ENCODE results near the gene RNF169. TPM values are rescaled to one million over a fixed set of nuclear protein-coding genes. Genes with fewer than 3 reads are reported as not detected.

Gene RNF169
- total and polyA plus RNA-seq, 2 of the 13 experiments (the other 11 are each of a cell fraction or from before 2014, with no cell fraction given): 5.3 to 14.2 TPM

GRCh38 chr11:74735365-74735928 is 13.2 kb upstream of the RNF169 start:
- BruUV-seq (replicated peaks): no TSS peak
- H3K27me3 ChIP-seq (ENCODE audit: control insufficient read depth in 1 of 2, insufficient read depth in 2 of 2, low read length in 2 of 2): peaks cover 0 to 32% of the 10 kb centered on the region in 2 experiments; a peak in 4 of 5 replicates
- FAIRE-seq: peak; percentile 32
- no peaks in the 10 kb centered on the region for H4K20me1 ChIP-seq (ENCODE audit: insufficient read depth, low read length)
- CTCF ChIA-PET (ENCODE audit: low intra/inter-chr PET ratio, low total read pairs): no interaction called here
- H3K4me1 ChIP-seq (ENCODE audit: insufficient read depth, low read length): peaks cover 64% of the 10 kb centered on the region
- POLR2A ChIA-PET: interaction anchor here (1.8 kb wide), 1 partner anchor 15 kb away, joined by 5 read pairs; no protein-coding TSS in a partner anchor
- H3K79me2 ChIP-seq (ENCODE audit: insufficient read depth, low read length): no peaks in the 10 kb centered on the region
- intact Hi-C loops (cut with micrococcal nuclease; ENCODE audit: unreplicated experiment) (no loop called here), in situ Hi-C loops (cut with HindIII; ENCODE audit: extremely low pct_ligation_motif_present, low pct_unique_long_range_greater_than_20kb) (loop anchor here (5.0 kb wide), 1 partner anchor 33 kb away; no protein-coding TSS in a partner anchor)
- H3K36me3 ChIP-seq (replicated peaks in 1 of 2; ENCODE audit: control insufficient read depth in 1 of 2, insufficient read depth in 2 of 2, low read length in 2 of 2): no peaks in the 10 kb centered on the region
- no peak overlapping the region for H3K9ac ChIP-seq (ENCODE audit: insufficient read depth, low read depth, low read length)
- peak; percentile 29 for DNase-seq (ENCODE audit: low spot score)
- H3K27ac ChIP-seq (ENCODE audit: extremely low read length, insufficient read depth, low read length): no peak overlapping the region
- peak overlapping the region in 1 of 3 experiments; percentile 15; a peak in 1 of 6 replicates for H3K4me3 ChIP-seq (replicated peaks in 1 of 3; ENCODE audit: insufficient read depth in 1 of 3, low read depth in 2 of 3, low read length in 3 of 3)
- WGBS (ENCODE audit: low lambda C conversion rate): 40% methylated on average over 6 of the region's 6 CpGs
- no peak overlapping the region for H2AFZ ChIP-seq (ENCODE audit: low read length)
- no peak for ATAC-seq
- H3K9me3 ChIP-seq (ENCODE audit: low read length): no peaks in the 10 kb centered on the region
- H3K4me2 ChIP-seq (ENCODE audit: low read depth, low read length): peak overlapping the region; percentile 66
- TF ChIP-seq SAP130 (CRISPR knock-in tag; IDR thresholded peaks at IDR 0.05; ENCODE audit: low read depth): 0 out of 2 replicates have a peak, but pooled peaks have one; percentile 22
- peak; percentile 81 for TF ChIP-seq HNF1A (IDR thresholded peaks at IDR 0.05; ENCODE audit: low read depth)
- peak; percentile 52; the same call in 1 of the 2 replicates for TF ChIP-seq HNF1A (CRISPR knock-in tag; IDR thresholded peaks at IDR 0.05; ENCODE audit: borderline replicate concordance)
- TF ChIP-seq SOX13 (IDR thresholded peaks at IDR 0.05): no peak
- peak in 1 of 2 experiments; percentile 33; a peak in 1 of 4 replicates for TF ChIP-seq SOX13 (CRISPR knock-in tag; conservative IDR thresholded peaks at IDR 0.05 in 1 of 2, IDR thresholded peaks at IDR 0.05 in 1 of 2)
- no peak for TF ChIP-seq CREB1 (IDR thresholded peaks at IDR 0.05)
- peak; percentile 12; the same call in 1 of the 2 replicates for TF ChIP-seq CREB1 (CRISPR knock-in tag; IDR thresholded peaks at IDR 0.05)
- TF ChIP-seq KLF6 (CRISPR knock-in tag; IDR thresholded peaks at IDR 0.05): peak; percentile 38; the same call in 1 of the 2 replicates
- TF ChIP-seq MAFF (IDR thresholded peaks at IDR 0.05; ENCODE audit: low read depth, low read length): peak; percentile 34; the same call in 1 of the 2 replicates
- TF ChIP-seq GATAD2A (CRISPR knock-in tag; IDR thresholded peaks at IDR 0.05): peak; percentile 31; the same call in 1 of the 2 replicates
- TF ChIP-seq ZNF883 (CRISPR knock-in tag; IDR thresholded peaks at IDR 0.05; ENCODE audit: not compliant biosample characterization): no peak
- no peak for TF ChIP-seq ZNF564 (CRISPR knock-in tag; IDR thresholded peaks at IDR 0.05)
- TF ChIP-seq AHDC1 (CRISPR knock-in tag; IDR thresholded peaks at IDR 0.05; ENCODE audit: borderline replicate concordance): 0 out of 2 replicates have a peak, but pooled peaks have one; percentile 19
- peak in 1 of 2 experiments; percentile 52; a peak in 1 of 4 replicates for TF ChIP-seq MAFK (conservative IDR thresholded peaks at IDR 0.05 in 1 of 2, IDR thresholded peaks at IDR 0.05 in 1 of 2; ENCODE audit: low read length in 2 of 2)
- TF ChIP-seq KDM5A (IDR thresholded peaks at IDR 0.05; ENCODE audit: borderline replicate concordance, low read length): no peak

Data from HepG2 (cell line).